ENCODE measurements around the gene CASP10.

The CASP10 gene

DNA sequence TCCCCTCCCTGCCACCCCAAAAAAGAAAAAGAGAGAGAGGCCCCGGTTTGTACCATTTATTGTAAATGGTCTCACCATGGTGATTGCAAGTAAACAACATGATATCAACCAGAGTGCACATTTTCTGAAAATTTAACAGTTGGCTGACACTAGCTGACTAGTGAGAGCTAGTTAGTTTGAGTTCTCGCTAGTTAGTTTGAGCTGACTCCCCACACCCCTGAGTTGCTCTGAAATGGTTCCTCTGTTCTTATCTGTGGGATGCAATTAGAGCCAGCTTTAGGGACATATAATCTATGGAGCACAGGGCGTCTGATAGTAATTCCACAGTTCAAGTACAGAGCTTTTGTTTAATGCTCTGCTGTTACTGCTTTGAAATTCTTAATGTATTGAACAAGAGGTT, 13.1 kb downstream of the CASP10 start:
- no peak for DNase-seq

DNA sequence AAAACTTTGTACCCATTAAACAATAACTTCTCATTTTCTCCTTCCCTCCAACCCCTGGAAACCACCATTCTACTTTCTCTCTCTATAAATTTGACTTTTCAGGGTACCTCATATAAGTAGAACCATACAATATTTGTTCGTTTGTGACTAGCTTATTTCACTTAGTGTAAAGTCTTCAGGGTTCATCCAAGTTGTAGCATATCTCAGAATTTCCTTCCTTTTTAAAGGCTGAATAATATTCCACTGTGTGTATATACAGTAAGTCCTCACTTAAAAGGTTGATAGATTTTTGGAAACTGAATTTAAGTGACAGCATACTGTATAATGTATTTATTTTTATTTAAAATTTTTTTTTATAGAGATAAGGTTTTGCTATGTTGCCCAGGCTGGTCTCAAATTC, 13.9 kb downstream of the CASP10 start:
- DNase-seq: no peak

DNA sequence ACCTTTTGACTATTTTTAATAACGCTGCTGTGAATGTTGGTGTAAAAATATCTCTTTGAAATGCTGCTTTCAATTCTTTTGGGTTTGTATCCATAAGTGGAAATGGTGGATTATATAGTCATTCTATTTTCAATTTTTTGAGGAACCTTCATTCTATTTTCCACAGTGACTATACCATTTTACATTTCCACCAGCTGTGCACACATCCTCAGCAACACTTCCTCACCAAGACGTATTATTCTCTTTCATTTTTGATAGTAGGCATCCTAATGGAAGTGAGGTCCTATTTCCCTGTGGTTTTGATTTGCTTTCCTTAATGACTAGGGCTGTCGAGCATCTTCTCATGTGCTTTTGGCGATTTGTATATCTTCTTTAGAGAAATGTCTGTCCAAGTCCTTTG, 14.8 kb downstream of the CASP10 start:
- no peak for DNase-seq

DNA sequence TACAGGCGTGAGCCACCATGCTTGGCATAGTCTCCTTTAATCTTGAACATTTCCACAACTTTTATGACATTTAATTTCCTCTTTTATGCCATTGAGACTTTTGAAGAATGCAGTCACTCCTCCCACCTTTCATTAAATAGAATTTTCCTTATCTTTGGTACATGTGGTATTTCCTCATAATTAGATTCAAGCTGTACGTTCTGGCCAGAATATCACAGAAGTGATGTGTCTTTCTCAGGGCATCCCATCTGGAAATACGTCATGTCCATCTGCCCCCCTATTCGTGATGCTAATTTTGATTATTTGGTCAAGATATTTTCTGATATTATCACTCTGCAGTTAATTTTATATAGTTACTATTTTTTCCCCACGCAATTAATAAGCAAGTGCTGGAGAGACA, 16.9 kb downstream of the CASP10 start:
- DNase-seq: no peak

DNA sequence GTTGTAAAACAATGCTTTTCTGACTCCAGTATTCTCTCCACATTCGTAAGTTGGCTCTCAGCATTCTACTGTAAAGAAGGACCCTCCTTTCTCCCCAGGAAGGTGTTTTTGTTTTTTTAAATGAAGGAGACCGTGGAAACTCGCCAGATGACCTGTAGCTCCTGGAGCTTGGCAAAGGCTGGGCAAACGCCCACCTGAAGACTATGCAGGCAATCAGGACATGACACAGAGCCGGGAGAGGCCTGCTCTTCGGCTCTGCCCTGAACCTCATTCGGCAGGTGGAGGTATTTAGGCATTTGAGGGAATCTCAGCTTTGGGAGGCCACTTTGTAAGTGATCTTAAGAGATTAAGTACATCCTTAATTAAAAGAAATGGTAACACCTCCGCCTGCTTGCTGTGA, 17.4 kb downstream of the CASP10 start:
- DNase-seq: no peak

DNA sequence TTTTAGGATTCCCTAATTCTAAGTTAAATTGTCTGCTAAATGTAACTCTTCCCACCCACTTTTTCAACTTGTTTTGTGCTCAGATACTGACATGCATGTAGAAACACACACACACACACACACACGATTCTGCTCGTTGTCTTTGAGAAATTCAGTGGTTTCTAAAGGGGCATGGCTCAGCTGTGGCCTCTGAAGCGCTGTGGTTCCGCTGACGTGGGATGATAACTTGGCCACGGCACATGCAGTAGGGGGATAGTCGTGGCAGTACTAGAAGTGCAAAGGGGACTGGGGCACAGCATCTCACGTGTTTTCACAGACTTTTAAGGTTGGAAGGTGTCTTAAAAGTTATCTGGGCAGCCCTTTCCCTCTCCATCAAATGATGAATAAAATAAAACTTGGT, 18.4 kb downstream of the CASP10 start:
- DNase-seq: no peak

DNA sequence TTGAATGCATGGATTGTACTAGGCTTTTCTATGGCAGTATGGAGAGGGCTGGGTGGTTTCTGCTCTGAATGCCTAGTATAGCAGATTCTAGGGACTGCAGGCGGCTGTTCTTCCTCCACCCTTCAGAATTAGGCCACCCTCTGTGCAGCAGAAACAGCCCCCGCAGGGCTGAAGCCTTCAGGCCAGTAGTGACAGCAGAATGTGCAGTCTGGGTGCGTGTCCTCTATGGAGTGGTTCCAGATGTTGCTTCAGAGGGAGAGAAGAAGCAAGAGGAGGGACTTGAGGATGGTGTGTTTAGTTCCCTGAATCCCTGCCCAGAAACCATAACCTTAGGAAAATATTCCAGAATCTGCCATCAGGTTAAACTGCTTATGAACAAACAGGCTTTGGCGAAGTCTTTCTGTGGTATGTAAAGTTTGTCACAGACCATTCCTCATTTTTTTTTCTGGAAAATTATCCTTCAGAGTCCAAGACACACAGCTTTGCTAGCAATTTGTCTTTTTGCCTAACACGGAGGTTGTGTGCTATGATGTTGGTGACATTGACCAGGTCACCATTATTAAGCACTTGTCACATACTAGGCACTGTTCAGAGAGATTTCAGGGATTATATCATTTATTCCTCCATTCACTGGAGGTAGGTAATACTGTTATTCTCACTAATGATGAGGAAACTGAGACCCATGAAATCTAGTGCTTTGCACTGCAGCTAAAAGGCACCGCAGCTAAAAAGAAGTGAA, 21.1 kb downstream of the CASP10 start:
- no peak for DNase-seq

DNA sequence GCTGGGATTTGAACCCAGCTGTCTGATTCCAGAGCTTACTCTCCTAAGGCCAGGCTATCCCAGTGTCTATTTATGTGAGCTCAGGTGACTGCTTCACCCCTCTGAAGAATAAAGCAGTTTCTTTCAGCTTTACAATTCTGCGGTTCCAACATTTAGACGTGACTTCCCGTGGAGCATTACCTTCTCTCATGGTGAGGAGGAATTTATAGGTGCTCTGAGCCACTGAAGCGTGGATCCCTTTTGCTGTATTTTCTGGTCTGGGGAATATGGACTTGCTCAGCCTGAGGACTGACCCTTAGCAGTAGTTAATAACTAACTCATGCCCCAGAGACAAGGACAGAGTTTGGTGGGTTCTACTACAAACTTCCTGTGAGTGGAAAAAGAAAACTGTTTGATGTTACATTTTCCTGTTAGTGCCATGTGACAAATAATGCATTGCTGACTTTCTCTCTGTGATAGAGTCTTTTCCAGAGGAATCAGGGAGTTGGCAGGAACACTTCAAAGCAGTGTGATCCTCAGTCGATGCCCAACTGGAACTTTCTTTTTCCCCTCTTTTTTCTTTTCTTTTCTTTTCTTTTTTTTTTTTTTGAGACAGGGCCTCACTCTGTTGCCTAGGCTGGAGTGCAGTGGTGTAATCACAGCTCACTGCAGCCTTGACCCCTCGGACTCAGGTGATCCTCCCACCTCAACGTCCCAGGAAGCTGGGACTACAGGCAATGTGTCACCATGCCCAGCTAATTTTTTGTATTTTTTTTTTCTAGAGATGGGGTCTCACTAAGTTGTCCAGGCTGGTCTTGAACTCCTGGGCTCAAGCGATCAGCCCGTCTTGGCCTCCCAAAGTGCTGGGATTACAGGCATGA, 21.9 kb downstream of the CASP10 start:
- no peak for DNase-seq

DNA sequence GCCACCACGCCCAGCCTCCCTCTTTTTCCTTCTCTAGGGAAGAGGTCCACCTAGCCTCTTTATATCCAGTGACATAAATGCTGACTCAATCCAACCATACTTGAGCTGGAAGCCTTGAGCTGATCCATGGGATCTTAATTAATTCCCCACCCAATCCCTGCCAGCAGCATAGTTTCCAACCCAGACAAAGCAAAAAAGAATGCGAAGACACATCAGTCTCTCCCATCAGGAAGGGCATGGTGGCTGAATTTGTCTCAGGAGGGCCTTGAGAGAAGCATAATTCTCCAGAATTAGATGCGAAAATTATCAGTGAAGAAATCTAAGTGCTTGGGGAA, 22.5 kb downstream of the CASP10 start:
- no peak for DNase-seq

DNA sequence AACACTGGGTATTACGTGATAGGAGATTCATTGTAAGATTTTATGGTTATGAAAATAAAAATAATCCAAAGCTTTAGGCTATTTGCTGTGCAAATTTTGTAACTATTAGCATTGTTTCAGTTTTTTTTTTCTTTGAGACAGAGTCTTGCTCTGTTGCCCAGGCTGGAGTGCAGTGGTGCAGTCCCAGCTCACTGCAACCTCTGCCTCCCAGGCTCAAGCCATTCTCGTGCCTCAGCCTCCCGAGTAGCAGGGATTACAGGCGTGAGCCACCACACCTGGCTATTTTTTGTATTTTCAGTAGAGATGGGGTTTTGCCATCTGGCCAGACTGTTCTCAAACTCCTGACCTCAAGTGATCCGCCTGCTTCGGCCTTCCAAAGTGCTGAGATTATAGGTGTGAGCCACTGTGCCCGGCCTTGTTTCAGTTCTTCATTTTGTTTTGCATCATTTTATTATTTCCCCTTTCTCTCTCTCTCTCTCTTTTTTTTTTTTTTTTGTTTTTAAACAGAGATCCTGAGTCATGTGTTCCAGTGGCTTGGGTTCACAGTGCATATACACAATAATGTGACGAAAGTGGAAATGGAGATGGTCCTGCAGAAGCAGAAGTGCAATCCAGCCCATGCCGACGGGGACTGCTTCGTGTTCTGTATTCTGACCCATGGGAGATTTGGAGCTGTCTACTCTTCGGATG, 25.8 kb downstream of the CASP10 start:
- peak in 7 of 58 donors; percentile 0 to 10 (median 3) for DNase-seq

DNA sequence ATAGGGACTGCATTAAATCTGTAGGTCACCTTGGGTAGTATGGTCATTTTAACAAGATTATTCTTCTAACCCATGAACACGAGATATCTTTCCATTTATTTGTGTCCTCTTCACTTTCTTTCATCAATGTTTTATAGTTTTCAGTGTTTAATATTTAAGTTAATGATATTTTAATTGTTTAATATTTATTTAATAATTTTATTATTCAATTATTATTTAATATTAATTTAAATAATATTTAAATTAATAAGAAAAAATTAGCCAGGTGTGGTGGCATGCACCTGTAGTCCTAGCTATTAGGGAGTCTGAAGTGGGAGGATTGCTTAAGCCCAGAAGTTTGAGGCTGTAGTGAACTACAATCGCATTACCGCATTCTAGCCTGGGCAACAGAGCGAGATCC, 33.0 kb downstream of the CASP10 start:
- no peak for DNase-seq

DNA sequence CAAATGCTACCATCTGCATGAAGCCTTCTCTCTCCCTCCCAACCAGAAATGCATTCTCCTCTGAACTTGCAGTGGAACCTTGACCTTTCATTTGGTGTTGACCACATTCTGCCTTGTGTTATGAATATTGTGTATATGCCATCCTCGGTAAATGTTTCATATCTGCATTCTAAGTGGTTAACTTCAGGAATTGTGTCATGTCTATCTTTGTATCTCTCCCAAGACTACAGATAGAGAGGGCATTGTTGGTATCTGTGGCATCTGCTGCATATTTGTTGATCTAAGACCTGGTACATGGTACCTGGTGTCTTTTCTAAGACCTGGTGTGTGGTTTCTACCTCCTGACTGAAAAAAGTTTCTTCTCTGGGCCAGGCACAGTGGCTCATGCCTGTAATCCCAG, 34.0 kb downstream of the CASP10 start:
- DNase-seq: no peak

DNA sequence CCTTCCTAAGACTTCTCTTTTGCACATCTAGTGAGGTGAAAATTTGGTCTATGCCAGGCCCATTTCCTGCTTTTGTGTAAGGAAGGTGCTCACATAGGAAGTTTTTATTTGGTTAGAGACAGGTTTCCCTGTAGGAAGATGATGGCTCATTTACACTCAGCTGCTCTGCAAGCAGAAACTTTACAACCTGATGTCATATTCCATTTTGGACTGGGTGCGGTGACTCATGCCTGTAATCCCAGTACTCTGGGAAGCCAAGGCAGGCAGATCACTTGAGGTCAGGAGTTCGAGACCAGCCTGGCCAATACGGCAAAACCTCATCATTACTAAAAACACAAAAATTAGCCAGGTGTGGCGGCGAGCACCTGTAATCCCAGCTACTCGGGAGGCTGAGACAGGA, 35.8 kb downstream of the CASP10 start:
- DNase-seq: no peak

DNA sequence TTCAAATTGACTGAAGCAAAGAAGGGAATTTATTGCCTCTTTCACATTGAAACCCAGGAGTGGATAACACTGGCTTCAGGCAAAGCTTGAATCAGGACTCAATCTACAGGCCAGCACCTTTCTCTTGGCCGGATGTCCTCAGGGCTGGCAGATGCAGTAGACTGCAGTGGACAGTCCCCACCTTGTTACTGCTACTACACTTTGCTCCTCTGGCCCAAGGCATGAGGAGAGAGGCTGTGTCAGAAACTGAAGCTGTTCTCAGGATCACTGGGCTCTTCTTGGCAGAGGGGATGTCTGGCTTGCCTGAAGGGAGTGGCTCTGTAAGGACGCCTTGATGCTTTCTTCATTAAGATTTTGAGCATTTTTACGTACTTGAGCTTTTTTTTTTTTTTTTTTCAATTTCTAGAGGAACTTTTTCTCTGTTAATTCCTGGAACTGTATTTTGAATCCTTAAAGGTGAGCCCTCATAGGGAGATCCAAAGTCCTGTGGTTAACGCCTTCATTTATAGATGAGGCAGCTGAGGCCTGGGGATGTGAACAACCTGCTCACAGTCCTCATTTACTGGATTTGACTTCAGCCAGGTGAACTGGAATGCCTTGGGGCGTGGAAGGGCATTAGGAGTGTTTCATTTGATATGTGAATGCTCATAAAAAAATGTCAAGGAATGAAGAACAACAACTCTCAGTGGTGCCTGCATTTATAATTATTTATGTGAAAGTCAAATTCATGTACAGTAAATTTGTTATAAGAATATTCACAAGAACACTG, 36.6 kb downstream of the CASP10 start:
- DNase-seq: no peak

DNA sequence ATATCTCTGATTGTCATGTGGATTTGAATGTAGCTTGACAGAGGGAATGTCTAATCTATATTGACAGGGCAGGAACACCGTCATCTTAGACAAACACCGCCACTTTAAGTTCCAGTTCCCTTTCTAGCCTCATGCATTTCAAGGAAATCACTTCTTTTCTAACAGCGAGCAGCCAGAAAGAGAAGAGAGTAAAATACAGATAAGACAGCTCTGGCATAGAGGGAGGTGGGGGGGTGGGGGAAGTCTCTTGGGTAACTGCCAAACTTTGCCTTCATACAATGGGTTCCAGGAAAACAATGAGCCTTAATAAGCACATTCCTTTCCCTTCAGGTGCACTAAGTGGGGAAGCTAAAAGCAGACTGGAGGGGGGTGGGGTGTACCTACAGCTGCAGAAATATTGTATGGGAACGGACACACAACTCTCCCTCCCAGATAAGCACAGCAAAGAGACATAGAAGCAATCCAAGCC, 37.2 kb downstream of the CASP10 start:
- DNase-seq: no peak

DNA sequence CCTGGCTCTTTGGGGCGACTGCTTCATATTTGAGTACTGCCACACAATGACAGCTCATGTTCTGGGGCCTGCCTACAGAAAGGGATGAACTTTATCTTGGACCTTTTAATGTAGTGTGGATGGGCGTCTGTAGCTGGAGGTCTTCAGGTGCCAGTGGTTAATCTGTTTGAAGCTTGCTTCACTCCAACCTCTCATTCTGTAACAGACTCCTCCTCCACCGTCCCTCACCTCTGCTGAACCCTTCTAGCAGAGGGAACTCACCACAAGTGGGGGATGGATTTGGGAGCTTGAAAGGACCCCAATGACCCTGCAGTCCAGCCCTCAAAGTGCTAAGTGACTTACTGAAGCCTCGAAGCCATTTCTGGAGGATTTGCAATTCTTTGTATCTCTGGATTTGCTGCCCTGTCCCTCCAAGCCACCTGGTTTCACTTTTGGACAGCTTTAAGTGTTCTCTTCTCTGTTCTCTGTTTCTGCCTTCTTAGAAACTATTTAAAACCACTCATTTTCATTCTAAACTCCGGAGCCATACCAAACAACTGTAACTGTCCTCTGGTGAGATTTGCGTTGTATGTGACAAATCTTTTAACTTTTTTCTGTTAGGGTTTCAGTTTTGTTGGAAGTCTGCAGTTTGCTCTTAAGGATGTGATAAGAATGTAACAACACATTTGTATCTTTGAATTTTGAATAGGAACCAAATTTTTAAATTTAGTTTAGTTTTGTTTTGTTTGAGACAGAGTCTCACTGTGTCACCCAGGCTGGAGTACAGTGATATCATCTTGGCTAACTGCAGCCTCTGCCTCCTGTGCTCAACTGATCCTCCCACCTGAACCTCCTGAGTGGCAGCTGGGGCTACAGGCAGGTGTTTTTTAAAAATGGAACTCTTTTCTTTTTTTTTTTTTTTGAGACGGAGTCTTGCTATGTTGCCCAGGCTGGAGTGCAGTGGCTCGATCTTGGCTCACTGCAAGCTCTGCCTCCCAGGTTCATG, 40.4 kb downstream of the CASP10 start:
- no peak for DNase-seq

DNA sequence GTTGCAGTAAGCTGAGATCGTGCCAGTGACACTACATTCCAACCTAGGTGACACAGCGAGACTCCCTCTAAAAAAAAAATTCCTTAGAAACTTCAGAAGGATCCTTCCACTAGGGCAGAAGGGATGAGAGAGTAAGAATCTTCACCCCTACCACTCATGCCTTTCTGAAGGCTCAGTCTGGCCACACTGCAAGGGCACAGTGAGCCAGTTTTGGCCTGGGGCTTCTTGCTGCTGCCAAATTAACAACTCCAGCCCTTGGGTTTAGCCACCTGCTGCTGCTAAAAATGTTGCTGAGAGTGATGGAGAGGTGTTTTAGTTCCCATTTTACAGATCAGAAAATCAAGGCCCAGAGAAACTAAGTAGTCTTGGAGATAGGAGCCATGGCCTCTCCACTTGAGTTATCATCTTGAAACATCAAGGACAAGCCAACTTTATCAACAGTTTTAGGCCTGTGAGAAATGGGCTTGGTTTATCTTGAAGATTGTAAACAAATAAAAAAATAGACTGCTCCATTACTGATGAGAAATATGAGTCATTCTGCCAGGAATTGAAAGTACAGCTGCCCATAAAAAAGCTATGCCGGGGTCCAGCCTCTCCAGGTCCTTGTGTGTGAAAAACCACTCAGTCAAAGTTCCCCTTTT, 45.5 kb downstream of the CASP10 start:
- no peak for DNase-seq

DNA sequence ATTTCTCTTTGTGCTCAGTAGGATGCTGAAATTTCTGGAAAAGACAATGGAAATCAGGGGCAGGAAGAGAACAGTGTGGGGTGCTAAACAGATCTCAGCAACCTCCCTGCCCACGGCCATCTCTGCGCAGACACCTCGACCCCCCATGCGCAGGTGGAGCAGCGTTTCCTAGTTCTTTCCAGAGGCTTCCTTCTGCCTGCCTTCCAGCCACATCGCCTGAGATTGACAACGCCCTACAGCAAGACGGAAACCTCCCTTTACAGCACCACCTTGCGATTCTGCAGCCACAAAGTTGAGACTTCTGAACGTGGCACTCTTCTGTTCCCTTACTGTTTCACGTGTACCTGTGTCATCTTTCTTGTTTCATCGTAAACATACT, 46.0 kb downstream of the CASP10 start:
- no peak for DNase-seq

DNA sequence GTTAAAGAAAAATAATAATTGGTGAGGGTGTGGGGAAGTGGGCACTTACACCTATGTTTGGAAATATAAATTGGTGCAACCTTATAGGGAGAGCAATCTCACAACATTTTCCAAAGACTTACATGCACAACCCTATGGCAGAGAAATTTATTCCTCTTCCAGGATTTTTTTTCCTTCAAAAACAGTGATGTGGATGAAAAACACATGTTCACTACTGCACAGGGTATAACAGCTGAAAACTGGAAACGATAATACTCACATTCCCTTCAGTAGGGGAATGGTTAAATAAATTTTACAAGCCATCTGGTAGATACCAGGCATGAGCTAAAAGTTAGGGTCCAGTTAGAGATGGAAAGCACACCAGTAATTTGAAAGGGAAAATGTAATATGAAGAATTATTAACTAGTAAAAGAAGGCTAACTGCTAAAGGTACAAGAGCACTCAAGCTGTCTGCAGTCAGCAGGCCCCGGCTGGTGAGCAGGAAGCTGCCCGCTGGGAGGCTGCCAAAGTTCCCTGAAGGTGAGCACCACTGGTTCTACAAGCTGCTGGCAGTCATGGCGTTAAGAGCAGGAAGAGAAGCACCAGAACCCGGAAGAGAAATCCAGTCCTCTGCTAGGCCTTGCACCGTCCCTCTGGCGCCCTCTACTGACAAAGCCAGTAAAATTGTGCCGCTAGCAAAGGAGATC, 49.0 kb downstream of the CASP10 start:
- peak in 45 of 58 donors; percentile 5 to 67 (median 32) for DNase-seq

All from anterior cingulate cortex (tissue), 58 donors.